Lower leg skin (tissue), 3 donors: ENCODE results near the gene DAGLB.

Experiments used
- CTCF ChIP-seq, 3 donors: fragments of 450-650 bp; IDR thresholded peaks; one replicate each; pipeline ENCODE4 v1.5.1; 2016; ENCODE audit warnings: antibody characterized with exemption in 3 of 3, mild to moderate bottlenecking in 3 of 3, moderate library complexity in 2 of 3
- POLR2A ChIP-seq, 2 donors: fragments of 450-650 bp; IDR thresholded peaks; one replicate each; pipeline ENCODE4 v1.6.1; 2016 to 2017; ENCODE audit warnings: antibody characterized with exemption in 2 of 2, mild to moderate bottlenecking in 1 of 2, moderate library complexity in 1 of 2

DNA sequence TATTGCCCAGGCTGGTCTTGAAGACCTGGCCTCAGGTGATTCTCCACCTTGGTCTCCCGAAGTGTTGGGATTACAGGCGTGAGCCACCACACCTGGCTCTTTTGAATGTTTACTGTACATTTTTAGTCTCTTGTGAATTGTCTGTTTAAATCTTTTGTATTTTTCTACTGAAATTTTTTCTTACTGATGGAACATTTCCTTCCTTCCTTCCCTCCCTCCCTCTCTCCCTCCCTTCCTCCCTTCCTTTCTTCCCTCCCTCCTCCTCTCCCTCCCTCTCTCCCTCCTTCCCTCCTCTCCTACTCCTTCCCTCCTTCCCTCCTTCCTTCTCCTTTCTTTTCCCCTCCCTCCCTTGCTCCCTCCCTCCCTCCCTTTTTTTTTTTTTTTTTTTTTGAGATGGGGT is 58.0 kb downstream of the DAGLB start:
- no peak for TF ChIP-seq CTCF (IDR thresholded peaks at IDR 0.05)
- TF ChIP-seq POLR2A (IDR thresholded peaks at IDR 0.05): no peak
